ENCODE data around the gene TALDO1. TPM values are rescaled to one million over a fixed set of nuclear protein-coding genes. Genes with fewer than 3 reads are reported as not detected.

Gene TALDO1
- total and polyA plus RNA-seq, 3 experiments from 2014 or later = 184 to 246 (median 245) TPM

DNA sequence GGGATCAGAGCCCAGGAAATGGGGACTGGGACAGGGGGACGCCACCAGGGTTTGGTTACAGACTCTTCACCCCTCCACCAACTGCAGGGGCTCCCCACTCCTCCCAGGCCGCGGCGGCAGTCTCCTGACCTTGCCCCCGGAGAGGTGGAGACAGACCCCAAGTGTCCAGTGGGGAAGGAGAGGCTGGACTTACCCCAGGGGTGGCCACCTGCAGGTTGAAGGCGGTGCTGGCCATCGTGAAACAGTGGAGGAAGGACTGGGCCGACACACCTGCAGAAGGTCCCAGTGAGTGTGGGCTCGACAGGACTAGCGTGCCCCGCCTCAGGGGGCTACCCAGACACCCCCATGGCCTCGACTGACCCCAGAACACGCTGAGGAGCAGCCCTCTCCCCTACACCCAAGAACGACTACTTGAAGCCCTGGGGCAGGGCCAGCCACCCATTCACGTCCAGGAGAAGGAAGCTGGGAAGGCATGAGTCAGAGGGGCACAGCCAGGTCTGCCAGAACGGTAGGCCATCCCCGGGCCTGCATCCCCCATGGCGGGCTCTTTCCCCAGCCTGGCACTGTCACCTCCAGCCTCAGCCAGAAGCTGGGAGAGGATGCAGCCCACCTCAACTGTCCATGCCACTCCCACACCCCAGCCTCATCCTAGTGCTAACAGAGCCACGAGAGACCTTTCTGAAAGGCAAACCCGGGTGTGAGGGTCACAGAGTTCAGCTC, 27.8 kb downstream of the TALDO1 start:
- Histone ChIP-seq H3K27ac (ENCODE audit: low read depth, low read length) (peak overlapping the region; percentile 54), H3K4me3 (ENCODE audit: low read length) (no peak overlapping the region), H3K36me3 (ENCODE audit: insufficient read depth, low read length) (no peaks in the 10 kb centered on the region), H3K27me3 (ENCODE audit: insufficient read depth, low read length, poor library complexity, severe bottlenecking) (no peaks in the 10 kb centered on the region), H3K9me3 (ENCODE audit: low read length) (no peaks in the 10 kb centered on the region), H3K4me1 (ENCODE audit: insufficient read depth, low read length) (peaks cover 21% of the 10 kb centered on the region)
- H3K27ac Mint-ChIP-seq = peak overlapping the region in 2 of 8 donors; percentile 54 to 94
- ChIA-PET POLR2A (interaction anchor here (1.2 kb wide), 1 partner anchor 34 kb away, joined by 3 read pairs; the partner anchor contains the start of gene RPLP2), CTCF (interaction anchor here (1.2 kb wide), 1 partner anchor 24 kb away, joined by 3 read pairs; no protein-coding TSS in a partner anchor)
- peaks cover 5 to 32% (median 19%) of the 10 kb centered on the region in 3 donors for H3K4me1 Mint-ChIP-seq
- no peaks in the 10 kb centered on the region for H3K9me3 Mint-ChIP-seq
- peak overlapping the region; percentile 61 to 87 (median 79) for H3K4me3 Mint-ChIP-seq
- peaks cover 0 to 17% (median 1%) of the 10 kb centered on the region in 3 donors for H3K36me3 Mint-ChIP-seq
- no peak for DNase-seq
- H3K27me3 Mint-ChIP-seq = no peaks in the 10 kb centered on the region

DNA sequence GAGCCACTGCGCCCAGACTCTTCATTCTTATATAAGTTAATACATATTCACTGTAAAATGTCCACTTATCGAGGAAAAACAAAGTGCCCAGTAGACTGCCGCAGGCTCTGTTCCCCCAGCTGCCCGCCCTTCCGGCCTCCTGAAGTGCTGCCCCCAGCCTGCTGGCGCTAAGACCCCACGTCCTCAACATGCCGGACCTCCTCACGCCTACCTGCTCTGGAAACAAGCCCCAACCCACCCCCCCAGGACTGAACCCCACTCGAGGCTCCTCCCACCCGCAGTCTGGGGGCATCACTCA, 28.9 kb downstream of the TALDO1 start:
- H3K4me3 Mint-ChIP-seq = peak overlapping the region; percentile 75 to 91 (median 82)
- CTCF ChIA-PET = interaction anchor here (0.6 to 1.2 kb wide), 3 partner anchors 10 to 96 kb away, joined by 3 read pairs; no protein-coding TSS in a partner anchor
- Histone ChIP-seq H3K27ac (ENCODE audit: low read depth, low read length) (peak overlapping the region; percentile 54), H3K4me3 (ENCODE audit: low read length) (peak overlapping the region; percentile 51), H3K4me1 (ENCODE audit: insufficient read depth, low read length) (peaks cover 21% of the 10 kb centered on the region), H3K9me3 (ENCODE audit: low read length) (no peaks in the 10 kb centered on the region), H3K27me3 (ENCODE audit: insufficient read depth, low read length, poor library complexity, severe bottlenecking) (no peaks in the 10 kb centered on the region), H3K36me3 (ENCODE audit: insufficient read depth, low read length) (no peaks in the 10 kb centered on the region)
- no peak for DNase-seq
- peaks cover 0 to 7% (median 0%) of the 10 kb centered on the region in 3 donors for H3K36me3 Mint-ChIP-seq
- H3K4me1 Mint-ChIP-seq = peaks cover 5 to 32% (median 22%) of the 10 kb centered on the region in 3 donors
- no peaks in the 10 kb centered on the region for H3K27me3 Mint-ChIP-seq
- POLR2A ChIA-PET = interaction anchor here (0.9 to 1.2 kb wide), 2 partner anchors 28 to 33 kb away, joined by 3 to 5 read pairs; partner anchors contain the start of genes RPLP2 and TALDO1
- H3K27ac Mint-ChIP-seq = peak overlapping the region in 5 of 8 donors; percentile 30 to 98 (median 84)
- H3K9me3 Mint-ChIP-seq = no peaks in the 10 kb centered on the region

GRCh38 chr11:776561-777287, 29.5 kb downstream of the TALDO1 start:
- no peak for DNase-seq
- peaks cover 21% of the 10 kb centered on the region for H3K4me1 ChIP-seq (ENCODE audit: insufficient read depth, low read length)
- CTCF ChIA-PET = interaction anchor here (1.2 kb wide), 2 partner anchors 11 to 22 kb away, joined by 3 read pairs; no protein-coding TSS in a partner anchor
- H3K27me3 ChIP-seq (ENCODE audit: insufficient read depth, low read length, poor library complexity, severe bottlenecking) = no peaks in the 10 kb centered on the region
- Mint-ChIP-seq H3K4me3 (peak overlapping the region; percentile 75 to 91 (median 82)), H3K4me1 (peaks cover 5 to 32% (median 22%) of the 10 kb centered on the region in 3 donors), H3K27me3 (no peaks in the 10 kb centered on the region), H3K36me3 (peaks cover 0 to 7% (median 0%) of the 10 kb centered on the region in 3 donors), H3K9me3 (no peaks in the 10 kb centered on the region), H3K27ac (peak overlapping the region in 5 of 8 donors; percentile 30 to 98 (median 84))
- peak overlapping the region; percentile 54 for H3K27ac ChIP-seq (ENCODE audit: low read depth, low read length)
- peak overlapping the region; percentile 51 for H3K4me3 ChIP-seq (ENCODE audit: low read length)
- H3K36me3 ChIP-seq (ENCODE audit: insufficient read depth, low read length) = no peaks in the 10 kb centered on the region
- POLR2A ChIA-PET = interaction anchor here (0.9 kb wide), 1 partner anchor 29 kb away, joined by 5 read pairs; the partner anchor contains the start of gene TALDO1
- H3K9me3 ChIP-seq (ENCODE audit: low read length) = no peaks in the 10 kb centered on the region

DNA sequence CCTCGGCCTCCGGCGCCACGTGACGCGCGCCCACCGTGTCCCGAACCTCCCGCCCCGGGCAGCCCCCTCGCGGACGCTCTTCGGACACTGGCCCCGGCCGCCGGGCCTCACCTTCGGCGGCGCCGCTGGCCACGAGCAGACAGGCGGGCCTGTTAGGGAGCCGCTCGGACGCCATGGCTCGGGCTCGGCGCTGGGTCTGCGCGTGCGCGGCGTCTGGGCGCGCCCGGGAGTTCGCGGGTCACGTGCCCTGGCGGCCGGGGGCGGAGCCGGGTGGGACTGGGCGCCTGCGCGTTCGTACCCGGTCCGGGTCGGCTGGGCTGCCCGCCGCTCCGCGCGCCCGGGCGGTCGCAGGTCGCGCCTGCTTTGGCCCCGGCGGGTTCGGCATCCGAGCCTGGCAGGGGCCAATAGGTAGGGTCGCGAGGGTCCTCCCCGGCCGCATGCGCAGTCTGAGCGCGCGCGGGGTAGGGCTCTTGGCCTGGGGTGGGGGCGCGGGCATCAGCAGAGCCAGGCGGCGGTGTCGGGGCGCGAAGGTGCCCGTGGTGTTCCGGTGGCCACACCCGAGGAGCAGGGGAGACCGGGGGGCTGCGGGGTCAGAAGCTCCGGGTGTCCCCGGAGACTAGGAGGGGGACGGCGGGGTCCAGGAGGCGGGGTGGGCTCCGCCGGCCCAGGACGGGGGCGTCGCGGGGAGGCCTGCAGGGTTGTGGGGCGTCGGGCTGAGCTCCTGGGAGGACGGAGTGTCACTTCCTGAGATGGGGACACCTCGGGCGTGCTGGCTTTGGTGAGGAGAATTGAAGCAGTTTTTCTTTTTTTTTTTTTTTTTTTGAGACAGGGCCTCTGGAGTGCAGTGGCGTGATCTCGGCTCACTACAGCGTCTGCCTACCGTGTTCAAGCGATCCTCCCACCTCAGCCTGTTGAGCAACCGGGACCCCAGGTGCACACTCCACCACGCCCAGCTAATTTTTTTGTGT, 30.3 kb downstream of the TALDO1 start, which contains the start of gene GATD1:
Gene GATD1, minus strand, starts transcription at position 200 of the 968 bp plus-strand sequence. Its CDS starts 25 bp downstream, at position 175.
- no peaks in the 10 kb centered on the region for H3K9me3 Mint-ChIP-seq
- H3K27me3 Mint-ChIP-seq = no peaks in the 10 kb centered on the region
- peak within 1 kb of the TSS; percentile 77 to 94 (median 87) for H3K4me3 Mint-ChIP-seq
- H3K36me3 Mint-ChIP-seq = peaks cover 0 to 7% (median 0%) of the 10 kb centered on the region in 3 donors
- CTCF ChIA-PET = interaction anchor here (1.5 kb wide), 1 partner anchor 18 kb away, joined by 3 read pairs; no protein-coding TSS in a partner anchor
- Histone ChIP-seq H3K4me3 (ENCODE audit: low read length) (peak within 1 kb of the TSS; percentile 65), H3K36me3 (ENCODE audit: insufficient read depth, low read length) (no peaks in the 10 kb centered on the region), H3K4me1 (ENCODE audit: insufficient read depth, low read length) (peaks cover 21% of the 10 kb centered on the region), H3K9me3 (ENCODE audit: low read length) (no peaks in the 10 kb centered on the region), H3K27me3 (ENCODE audit: insufficient read depth, low read length, poor library complexity, severe bottlenecking) (no peaks in the 10 kb centered on the region), H3K27ac (ENCODE audit: low read depth, low read length) (peak within 1 kb of the TSS; percentile 54)
- peak within 1 kb of the TSS in 7 of 8 donors; percentile 45 to 98 (median 84) for H3K27ac Mint-ChIP-seq
- peaks cover 5 to 32% (median 22%) of the 10 kb centered on the region in 3 donors for H3K4me1 Mint-ChIP-seq
- POLR2A ChIA-PET = interaction anchor here (0.6 to 1.1 kb wide), 8 partner anchors 9 to 259 kb away, joined by 3 to 8 read pairs (median 3); partner anchors contain the start of genes DEAF1 and TALDO1
- peak; percentile 91 to 95 (median 94) for DNase-seq

DNA sequence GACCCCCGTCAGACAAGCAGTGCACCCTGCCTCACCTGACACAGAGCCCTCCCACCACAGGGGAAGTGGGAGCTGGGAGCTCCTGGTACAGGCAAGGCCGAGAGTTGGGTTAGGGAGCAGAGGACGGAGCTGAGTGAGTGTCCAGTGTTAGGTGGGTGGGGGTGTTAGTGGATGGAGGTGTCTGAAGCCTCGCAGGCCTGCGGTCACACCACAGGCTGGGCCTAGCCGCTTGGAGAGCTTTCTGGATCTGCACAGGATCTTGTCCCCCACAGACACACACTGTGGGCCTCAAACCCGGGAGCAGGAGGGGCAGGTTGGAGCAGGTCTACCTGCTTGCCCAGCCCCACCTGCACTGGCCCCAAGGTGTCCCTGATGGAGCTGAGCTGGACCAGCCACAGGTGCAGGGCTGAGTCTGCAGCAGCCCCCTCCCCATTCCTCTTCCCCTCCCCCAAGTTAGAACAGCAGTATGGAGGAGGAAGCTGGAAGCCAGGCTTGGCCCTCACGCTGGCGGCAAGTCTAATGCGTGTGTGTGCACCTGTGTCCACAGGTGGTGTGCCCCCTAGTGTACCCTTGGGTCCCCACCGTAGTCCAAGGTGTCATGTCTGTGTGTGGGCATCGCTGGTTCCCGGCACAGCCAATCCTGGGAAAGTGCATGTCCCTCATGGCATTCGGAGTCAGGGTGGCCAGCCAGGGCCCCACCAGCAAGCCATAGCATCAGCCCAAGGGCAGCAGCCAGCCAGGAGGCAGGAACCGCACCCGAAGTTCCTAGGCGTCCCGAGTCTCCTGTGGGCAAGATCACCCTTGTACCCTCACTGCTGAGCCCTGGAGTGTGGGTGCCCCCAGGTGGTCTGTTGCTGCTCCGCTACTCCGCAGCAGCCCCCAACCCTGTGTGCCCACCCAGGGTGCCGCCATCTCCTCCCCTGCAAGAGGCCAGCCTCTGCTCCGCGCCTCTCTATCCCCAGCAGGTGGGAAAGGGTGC, 32.0 kb downstream of the TALDO1 start:
- no peaks in the 10 kb centered on the region for H3K9me3 Mint-ChIP-seq
- CTCF ChIA-PET = interaction anchor here (1.5 kb wide), 1 partner anchor 16 kb away, joined by 3 read pairs; no protein-coding TSS in a partner anchor
- H3K27me3 Mint-ChIP-seq = no peaks in the 10 kb centered on the region

GRCh38 chr11:779955-780532, 32.8 kb downstream of the TALDO1 start:
- peak overlapping the region in 4 of 7 donors; percentile 52 to 80 (median 63) for H3K4me3 Mint-ChIP-seq
- Histone ChIP-seq H3K4me1 (ENCODE audit: insufficient read depth, low read length) (peaks cover 21% of the 10 kb centered on the region), H3K27ac (ENCODE audit: low read depth, low read length) (no peak overlapping the region), H3K9me3 (ENCODE audit: low read length) (no peaks in the 10 kb centered on the region), H3K36me3 (ENCODE audit: insufficient read depth, low read length) (no peaks in the 10 kb centered on the region), H3K27me3 (ENCODE audit: insufficient read depth, low read length, poor library complexity, severe bottlenecking) (no peaks in the 10 kb centered on the region), H3K4me3 (ENCODE audit: low read length) (no peak overlapping the region)
- H3K36me3 Mint-ChIP-seq = peaks cover 0 to 13% (median 0%) of the 10 kb centered on the region in 3 donors
- H3K4me1 Mint-ChIP-seq = peaks cover 5 to 31% (median 18%) of the 10 kb centered on the region in 3 donors
- H3K27ac Mint-ChIP-seq = no peak overlapping the region
- ChIA-PET POLR2A (no interaction called here), CTCF (no interaction called here)
- no peaks in the 10 kb centered on the region for H3K27me3 Mint-ChIP-seq
- no peaks in the 10 kb centered on the region for H3K9me3 Mint-ChIP-seq
- no peak for DNase-seq

More for the DNA sequence above, 32.0 kb downstream of the TALDO1 start:
- Mint-ChIP-seq H3K4me3 (peak overlapping the region; percentile 29 to 80 (median 62)), H3K36me3 (peaks cover 0 to 11% (median 0%) of the 10 kb centered on the region in 3 donors), H3K27ac (peak overlapping the region in 1 of 8 donors; percentile 65), H3K4me1 (peaks cover 5 to 31% (median 21%) of the 10 kb centered on the region in 3 donors)
- H3K4me3 ChIP-seq (ENCODE audit: low read length) = no peak overlapping the region
- H3K27ac ChIP-seq (ENCODE audit: low read depth, low read length) = no peak overlapping the region
- no peaks in the 10 kb centered on the region for H3K36me3 ChIP-seq (ENCODE audit: insufficient read depth, low read length)
- DNase-seq = no peak
- H3K27me3 ChIP-seq (ENCODE audit: insufficient read depth, low read length, poor library complexity, severe bottlenecking) = no peaks in the 10 kb centered on the region
- no peaks in the 10 kb centered on the region for H3K9me3 ChIP-seq (ENCODE audit: low read length)
- POLR2A ChIA-PET = interaction anchor here (1.1 kb wide), 1 partner anchor 16 kb away, joined by 3 read pairs; no protein-coding TSS in a partner anchor
- H3K4me1 ChIP-seq (ENCODE audit: insufficient read depth, low read length) = peaks cover 21% of the 10 kb centered on the region
